Liver (tissue), 3 donors: ENCODE results near the gene KIAA0825.

Experiments
- GABPA ChIP-seq, 2 donors: IDR thresholded peaks in 1 of 2; conservative IDR thresholded peaks in 1 of 2; 2 replicates each; pipeline ENCODE4 v1.6.1; 2016; ENCODE audit warnings: antibody characterized with exemption in 2 of 2, mild to moderate bottlenecking in 1 of 2, moderate library complexity in 1 of 2
- HNF4A ChIP-seq, 2 donors: conservative IDR thresholded peaks; 2 replicates each; pipeline ENCODE4 v1.6.1; 2016; ENCODE audit warnings: antibody characterized with exemption in 2 of 2, mild to moderate bottlenecking in 2 of 2
- RAD21 ChIP-seq, 2 donors: IDR thresholded peaks; 2 replicates each; pipeline ENCODE4 v1.6.1; 2016; ENCODE audit warnings: antibody characterized with exemption in 2 of 2, mild to moderate bottlenecking in 2 of 2
- RXRA ChIP-seq, 2 donors: IDR thresholded peaks; 2 replicates each; pipeline ENCODE4 v1.6.1; 2017 to 2018; ENCODE audit warnings: antibody characterized with exemption in 2 of 2, mild to moderate bottlenecking in 1 of 2
- SP1 ChIP-seq: IDR thresholded peaks from 2 replicates; pipeline ENCODE4 v1.6.1; 2018; ENCODE audit warnings: antibody characterized with exemption, mild to moderate bottlenecking
- TAF1 ChIP-seq: conservative IDR thresholded peaks from 2 replicates; pipeline ENCODE4 v1.6.1; 2016; ENCODE audit warnings: antibody characterized with exemption, mild to moderate bottlenecking
- TF ChIP-seq, protein P1 (sequence below): fragments of 150-350 bp; IDR thresholded peaks from 2 replicates; pipeline ENCODE4 v1.5.1; 2017; ENCODE audit warnings: improper control_type of control experiment, low read depth, low read length; ENCODE audit not compliant: missing input control
- TF ChIP-seq, protein P2 (sequence below): IDR thresholded peaks from 2 replicates; pipeline ENCODE4 v1.6.1; 2016; ENCODE audit warnings: antibody characterized with exemption
- TF ChIP-seq, protein P3 (sequence below): IDR thresholded peaks from 2 replicates; pipeline ENCODE4 v1.6.1; 2016; ENCODE audit warnings: antibody characterized with exemption
- TF ChIP-seq, protein P4 (sequence below): IDR thresholded peaks from 2 replicates; pipeline ENCODE4 v1.6.1; 2016; ENCODE audit warnings: antibody characterized with exemption, mild to moderate bottlenecking
- TF ChIP-seq, protein P5 (sequence below): IDR thresholded peaks from 2 replicates; pipeline ENCODE4 v1.6.1; 2016; ENCODE audit warnings: antibody characterized with exemption
- donor health status: healthy.
- donor health status: healthy.

DNA sequence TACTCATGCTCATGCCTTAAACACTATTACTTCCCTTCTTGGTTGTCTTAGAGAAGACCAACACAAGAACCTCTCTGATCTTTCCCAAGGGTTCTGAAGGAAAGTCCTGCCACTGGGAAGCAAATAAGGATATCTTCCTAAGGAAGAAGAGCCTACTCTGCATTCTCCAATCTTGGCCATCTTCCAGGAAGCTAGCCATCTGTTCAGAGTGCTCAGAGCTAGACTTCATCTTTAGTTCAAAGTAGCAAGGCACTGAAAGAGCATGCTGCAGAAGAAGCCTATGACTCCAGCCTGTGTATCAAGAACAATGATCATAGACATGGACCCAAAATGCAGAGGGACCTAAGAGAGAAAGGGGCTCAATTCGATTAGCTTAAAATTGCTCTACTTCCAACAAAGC lies 114.7 kb downstream of the KIAA0825 start:
- TF ChIP-seq, protein P1, sequence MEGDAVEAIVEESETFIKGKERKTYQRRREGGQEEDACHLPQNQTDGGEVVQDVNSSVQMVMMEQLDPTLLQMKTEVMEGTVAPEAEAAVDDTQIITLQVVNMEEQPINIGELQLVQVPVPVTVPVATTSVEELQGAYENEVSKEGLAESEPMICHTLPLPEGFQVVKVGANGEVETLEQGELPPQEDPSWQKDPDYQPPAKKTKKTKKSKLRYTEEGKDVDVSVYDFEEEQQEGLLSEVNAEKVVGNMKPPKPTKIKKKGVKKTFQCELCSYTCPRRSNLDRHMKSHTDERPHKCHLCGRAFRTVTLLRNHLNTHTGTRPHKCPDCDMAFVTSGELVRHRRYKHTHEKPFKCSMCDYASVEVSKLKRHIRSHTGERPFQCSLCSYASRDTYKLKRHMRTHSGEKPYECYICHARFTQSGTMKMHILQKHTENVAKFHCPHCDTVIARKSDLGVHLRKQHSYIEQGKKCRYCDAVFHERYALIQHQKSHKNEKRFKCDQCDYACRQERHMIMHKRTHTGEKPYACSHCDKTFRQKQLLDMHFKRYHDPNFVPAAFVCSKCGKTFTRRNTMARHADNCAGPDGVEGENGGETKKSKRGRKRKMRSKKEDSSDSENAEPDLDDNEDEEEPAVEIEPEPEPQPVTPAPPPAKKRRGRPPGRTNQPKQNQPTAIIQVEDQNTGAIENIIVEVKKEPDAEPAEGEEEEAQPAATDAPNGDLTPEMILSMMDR: no peak
- TF ChIP-seq RAD21 (IDR thresholded peaks at IDR 0.05): no peak
- TF ChIP-seq, protein P2, sequence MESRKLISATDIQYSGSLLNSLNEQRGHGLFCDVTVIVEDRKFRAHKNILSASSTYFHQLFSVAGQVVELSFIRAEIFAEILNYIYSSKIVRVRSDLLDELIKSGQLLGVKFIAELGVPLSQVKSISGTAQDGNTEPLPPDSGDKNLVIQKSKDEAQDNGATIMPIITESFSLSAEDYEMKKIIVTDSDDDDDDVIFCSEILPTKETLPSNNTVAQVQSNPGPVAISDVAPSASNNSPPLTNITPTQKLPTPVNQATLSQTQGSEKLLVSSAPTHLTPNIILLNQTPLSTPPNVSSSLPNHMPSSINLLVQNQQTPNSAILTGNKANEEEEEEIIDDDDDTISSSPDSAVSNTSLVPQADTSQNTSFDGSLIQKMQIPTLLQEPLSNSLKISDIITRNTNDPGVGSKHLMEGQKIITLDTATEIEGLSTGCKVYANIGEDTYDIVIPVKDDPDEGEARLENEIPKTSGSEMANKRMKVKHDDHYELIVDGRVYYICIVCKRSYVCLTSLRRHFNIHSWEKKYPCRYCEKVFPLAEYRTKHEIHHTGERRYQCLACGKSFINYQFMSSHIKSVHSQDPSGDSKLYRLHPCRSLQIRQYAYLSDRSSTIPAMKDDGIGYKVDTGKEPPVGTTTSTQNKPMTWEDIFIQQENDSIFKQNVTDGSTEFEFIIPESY: no peak
- TF ChIP-seq, protein P3, sequence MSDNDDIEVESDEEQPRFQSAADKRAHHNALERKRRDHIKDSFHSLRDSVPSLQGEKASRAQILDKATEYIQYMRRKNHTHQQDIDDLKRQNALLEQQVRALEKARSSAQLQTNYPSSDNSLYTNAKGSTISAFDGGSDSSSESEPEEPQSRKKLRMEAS: no peak
- TF ChIP-seq, protein P4, sequence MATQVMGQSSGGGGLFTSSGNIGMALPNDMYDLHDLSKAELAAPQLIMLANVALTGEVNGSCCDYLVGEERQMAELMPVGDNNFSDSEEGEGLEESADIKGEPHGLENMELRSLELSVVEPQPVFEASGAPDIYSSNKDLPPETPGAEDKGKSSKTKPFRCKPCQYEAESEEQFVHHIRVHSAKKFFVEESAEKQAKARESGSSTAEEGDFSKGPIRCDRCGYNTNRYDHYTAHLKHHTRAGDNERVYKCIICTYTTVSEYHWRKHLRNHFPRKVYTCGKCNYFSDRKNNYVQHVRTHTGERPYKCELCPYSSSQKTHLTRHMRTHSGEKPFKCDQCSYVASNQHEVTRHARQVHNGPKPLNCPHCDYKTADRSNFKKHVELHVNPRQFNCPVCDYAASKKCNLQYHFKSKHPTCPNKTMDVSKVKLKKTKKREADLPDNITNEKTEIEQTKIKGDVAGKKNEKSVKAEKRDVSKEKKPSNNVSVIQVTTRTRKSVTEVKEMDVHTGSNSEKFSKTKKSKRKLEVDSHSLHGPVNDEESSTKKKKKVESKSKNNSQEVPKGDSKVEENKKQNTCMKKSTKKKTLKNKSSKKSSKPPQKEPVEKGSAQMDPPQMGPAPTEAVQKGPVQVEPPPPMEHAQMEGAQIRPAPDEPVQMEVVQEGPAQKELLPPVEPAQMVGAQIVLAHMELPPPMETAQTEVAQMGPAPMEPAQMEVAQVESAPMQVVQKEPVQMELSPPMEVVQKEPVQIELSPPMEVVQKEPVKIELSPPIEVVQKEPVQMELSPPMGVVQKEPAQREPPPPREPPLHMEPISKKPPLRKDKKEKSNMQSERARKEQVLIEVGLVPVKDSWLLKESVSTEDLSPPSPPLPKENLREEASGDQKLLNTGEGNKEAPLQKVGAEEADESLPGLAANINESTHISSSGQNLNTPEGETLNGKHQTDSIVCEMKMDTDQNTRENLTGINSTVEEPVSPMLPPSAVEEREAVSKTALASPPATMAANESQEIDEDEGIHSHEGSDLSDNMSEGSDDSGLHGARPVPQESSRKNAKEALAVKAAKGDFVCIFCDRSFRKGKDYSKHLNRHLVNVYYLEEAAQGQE: no peak
- TF ChIP-seq, protein P5, sequence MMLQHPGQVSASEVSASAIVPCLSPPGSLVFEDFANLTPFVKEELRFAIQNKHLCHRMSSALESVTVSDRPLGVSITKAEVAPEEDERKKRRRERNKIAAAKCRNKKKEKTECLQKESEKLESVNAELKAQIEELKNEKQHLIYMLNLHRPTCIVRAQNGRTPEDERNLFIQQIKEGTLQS: no peak
- TF ChIP-seq TAF1: no peak
- no peak for TF ChIP-seq RXRA (IDR thresholded peaks at IDR 0.05)
- TF ChIP-seq GABPA (IDR thresholded peaks at IDR 0.05 in 1 of 2, conservative IDR thresholded peaks at IDR 0.05 in 1 of 2): no peak
- TF ChIP-seq SP1: no peak
- no peak for TF ChIP-seq HNF4A (conservative IDR thresholded peaks at IDR 0.05)
